ENCODE results near the gene CD24.
"Not testable (repeated sequence)": the region's sequence is repeated elsewhere in the genome, so short reads cannot be mapped to it uniquely, and the experiment has no call there.

CD24 gene

DNA sequence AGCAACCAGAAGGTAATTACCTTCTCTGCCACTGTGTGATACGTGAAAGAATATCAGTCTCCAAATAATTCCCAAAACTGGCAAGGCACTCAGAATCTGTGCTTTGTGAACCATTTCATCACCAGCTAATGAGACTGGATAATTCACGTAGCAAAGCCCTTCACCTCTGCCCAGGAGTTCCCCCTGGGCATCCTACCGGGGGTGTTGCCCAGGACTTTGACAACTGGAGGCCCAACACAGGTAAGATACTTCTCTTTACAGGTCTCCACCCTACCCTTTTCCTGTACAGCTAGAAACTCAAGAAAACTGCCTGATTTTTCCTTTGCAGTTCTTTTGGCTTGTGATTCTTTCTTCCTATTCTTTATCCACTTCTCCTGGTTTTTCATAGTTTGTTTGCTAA, 2.7 kb upstream of the CD24 start:
- Mint-ChIP-seq H3K36me3 (ENCODE audit: insufficient read depth) (peaks cover 4% of the 10 kb centered on the region), H3K4me3 (no peak overlapping the region), H3K4me1 (ENCODE audit: low read depth in 2 of 2) (peaks cover 15 to 16% of the 10 kb centered on the region in 2 donors), H3K27me3 (peaks cover 59 to 82% of the 10 kb centered on the region in 2 donors), H3K27ac (no peak overlapping the region), H3K9me3 (no peaks in the 10 kb centered on the region)
- ATAC-seq (replicated peaks) (no peak), DNase-seq (no peak)

DNA sequence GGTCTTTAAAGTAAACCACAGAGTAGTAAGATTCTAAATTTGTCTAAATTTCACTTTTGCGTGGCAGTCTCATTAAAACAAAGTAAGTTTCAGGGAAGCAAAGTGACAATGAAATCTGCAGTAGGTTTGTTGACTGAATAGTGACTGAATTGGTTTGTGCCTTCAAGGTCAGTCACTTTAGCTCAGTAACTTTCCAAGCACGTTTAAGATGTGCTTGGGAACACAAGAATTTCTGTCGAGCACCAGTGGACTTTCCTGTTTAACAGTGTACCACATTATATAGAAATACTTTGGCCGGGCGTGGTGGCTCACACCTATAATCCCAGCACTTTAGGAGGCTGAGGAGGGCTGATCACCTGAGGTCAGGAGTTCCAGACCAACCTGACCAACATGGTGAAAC, 1.7 kb upstream of the CD24 start:
- Mint-ChIP-seq H3K9me3 (no peaks in the 10 kb centered on the region), H3K4me3 (no peak overlapping the region), H3K27me3 (peaks cover 67 to 84% of the 10 kb centered on the region in 2 donors), H3K27ac (no peak overlapping the region), H3K4me1 (ENCODE audit: low read depth in 2 of 2) (peaks cover 15 to 16% of the 10 kb centered on the region in 2 donors), H3K36me3 (ENCODE audit: insufficient read depth) (peaks cover 4% of the 10 kb centered on the region)
- DNase-seq (no peak), ATAC-seq (replicated peaks) (no peak)

DNA sequence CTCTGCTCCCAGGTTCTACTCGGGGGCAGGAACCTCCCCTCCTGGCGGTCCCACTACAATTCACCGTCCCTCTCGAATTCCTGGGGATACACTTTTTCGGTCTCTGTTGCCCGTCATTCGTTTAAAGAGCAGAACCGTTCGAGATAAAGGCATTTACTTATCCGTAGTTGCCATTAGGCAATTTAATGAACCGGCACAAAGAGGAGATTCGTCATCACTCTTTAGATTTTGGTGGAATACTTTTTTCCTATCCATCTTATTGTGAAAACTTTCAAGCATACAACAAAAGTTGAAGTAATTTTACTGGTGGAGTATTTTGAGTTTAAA, 1.2 kb upstream of the CD24 start:
- peak overlapping the region; percentile 52 to 77 for H3K4me3 Mint-ChIP-seq
- peaks cover 61 to 79% of the 10 kb centered on the region in 2 donors for H3K27me3 Mint-ChIP-seq
- no peaks in the 10 kb centered on the region for H3K9me3 Mint-ChIP-seq
- peaks cover 15 to 16% of the 10 kb centered on the region in 2 donors for H3K4me1 Mint-ChIP-seq (ENCODE audit: low read depth in 2 of 2)
- H3K36me3 Mint-ChIP-seq (ENCODE audit: insufficient read depth), result peaks cover 4% of the 10 kb centered on the region
- no peak overlapping the region for H3K27ac Mint-ChIP-seq
- DNase-seq (no peak), ATAC-seq (replicated peaks) (no peak)

DNA sequence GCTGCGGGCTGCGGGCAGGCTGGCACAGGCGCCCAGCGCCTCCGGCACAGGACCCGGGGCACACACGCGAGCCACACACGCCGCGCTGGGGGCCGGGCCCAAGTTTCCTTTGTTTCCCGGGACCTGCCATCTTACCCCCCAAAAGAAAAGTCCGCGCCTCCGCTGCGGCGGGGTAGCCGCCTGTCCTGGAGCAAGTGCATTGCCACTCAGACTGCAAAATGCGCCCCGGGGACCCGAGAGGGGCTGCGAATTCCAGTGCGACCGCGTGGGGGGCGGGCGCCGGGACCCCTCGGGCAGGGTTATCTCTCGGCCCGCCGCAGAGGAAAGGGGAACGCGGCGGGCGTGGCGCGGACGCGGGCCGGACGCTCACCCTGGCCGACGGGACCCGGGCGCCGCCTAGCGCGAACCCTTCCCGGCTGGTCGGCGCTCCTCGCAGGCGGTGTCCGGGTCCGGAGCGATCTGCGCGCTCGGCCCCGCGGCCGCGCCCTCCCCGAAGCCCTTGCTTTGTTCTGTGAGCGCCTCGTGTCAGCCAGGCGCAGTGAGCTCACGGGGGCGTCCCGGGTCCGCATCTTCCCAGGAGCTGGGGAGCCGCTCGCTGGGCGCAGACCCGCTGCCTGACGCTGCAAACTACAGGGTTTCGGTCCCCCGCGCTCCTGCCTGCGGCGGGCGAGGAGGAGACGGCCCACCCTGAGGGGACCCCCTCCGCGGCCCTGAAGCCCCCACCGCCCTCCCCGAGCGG, 639 bp upstream of the CD24 start:
- ATAC-seq (replicated peaks), result peak; percentile 32
- peaks cover 59 to 73% of the 10 kb centered on the region in 2 donors for H3K27me3 Mint-ChIP-seq
- H3K4me3 Mint-ChIP-seq, result peak overlapping the region; percentile 52 to 77
- peaks cover 4% of the 10 kb centered on the region for H3K36me3 Mint-ChIP-seq (ENCODE audit: insufficient read depth)
- H3K9me3 Mint-ChIP-seq, result no peaks in the 10 kb centered on the region
- peaks cover 15 to 16% of the 10 kb centered on the region in 2 donors for H3K4me1 Mint-ChIP-seq (ENCODE audit: low read depth in 2 of 2)
- DNase-seq, result no peak
- no peak overlapping the region for H3K27ac Mint-ChIP-seq

DNA sequence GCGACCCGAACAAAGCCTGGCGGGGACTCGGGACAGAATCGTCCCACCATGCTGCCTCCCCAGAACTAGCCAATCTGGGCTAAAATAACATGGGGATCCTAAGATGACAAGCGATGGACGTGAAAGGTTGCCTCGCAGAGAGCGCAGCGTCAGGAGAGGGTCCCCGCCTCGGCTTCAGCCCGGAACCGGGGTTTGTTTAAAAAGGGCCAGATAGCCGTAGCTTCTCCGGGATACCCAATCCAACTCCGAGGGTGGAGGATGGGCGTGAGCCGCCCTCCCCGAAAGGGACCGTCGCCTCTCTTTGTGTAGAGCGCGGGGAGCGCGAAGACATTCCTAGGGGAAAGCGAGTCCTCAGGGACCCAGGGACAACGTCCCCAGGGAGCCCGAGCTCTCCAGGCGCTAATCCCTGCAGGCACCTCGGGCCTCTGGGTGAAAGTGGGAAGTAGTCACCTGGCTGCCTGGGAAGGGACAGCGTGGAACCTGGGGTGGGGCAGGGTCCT, 643 bp downstream of the CD24 start:
- peaks cover 10 to 13% of the 10 kb centered on the region in 2 donors for H3K4me1 Mint-ChIP-seq (ENCODE audit: low read depth in 2 of 2)
- H3K4me3 Mint-ChIP-seq, result peak overlapping the region; percentile 64 to 77
- H3K27me3 Mint-ChIP-seq, result peaks cover 57 to 68% of the 10 kb centered on the region in 2 donors
- DNase-seq (no peak), ATAC-seq (replicated peaks) (no peak)
- no peaks in the 10 kb centered on the region for H3K9me3 Mint-ChIP-seq
- no peak overlapping the region for H3K27ac Mint-ChIP-seq
- H3K36me3 Mint-ChIP-seq (ENCODE audit: insufficient read depth), result peaks cover 4% of the 10 kb centered on the region

DNA sequence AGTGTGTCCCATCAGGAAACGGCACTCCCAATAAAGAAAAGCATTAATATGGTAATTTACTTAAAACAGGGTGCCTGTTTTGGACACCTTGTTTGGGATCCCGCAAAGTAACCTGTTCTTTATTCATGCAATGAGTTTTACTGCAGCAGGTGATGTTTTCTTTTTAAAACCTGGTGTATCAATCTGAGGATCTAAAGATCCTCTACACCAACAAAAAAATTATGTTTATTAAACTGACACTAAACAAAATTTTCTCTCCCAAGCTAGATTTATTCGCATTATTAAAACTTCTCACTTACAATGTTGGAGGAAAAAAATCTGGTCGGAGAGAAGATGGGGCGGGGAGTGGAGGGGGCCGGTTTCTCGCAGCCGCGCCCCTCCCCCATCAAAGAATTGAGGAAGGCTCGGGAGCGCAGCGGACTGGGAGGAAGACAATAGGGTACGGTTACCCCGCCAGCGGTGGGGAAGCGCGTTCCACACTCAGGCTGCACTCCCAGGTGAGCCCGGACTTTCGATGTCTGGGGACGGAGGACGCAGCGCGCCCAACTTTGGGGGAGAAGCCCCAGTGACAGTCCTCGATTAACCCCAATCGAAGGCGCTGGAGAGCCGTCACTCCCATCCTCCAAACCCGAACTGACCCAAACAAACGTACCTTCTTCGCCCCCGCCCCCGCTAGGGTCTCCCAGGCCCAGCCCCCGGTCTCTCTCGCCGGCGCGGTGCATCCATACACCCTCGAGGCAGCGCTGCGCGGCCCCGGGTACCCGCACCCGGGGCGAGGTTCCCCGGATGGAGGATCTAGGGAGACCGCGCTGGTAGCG, 1.3 kb downstream of the CD24 start:
- Mint-ChIP-seq H3K4me1 (ENCODE audit: low read depth in 2 of 2) (peaks cover 10 to 13% of the 10 kb centered on the region in 2 donors), H3K27me3 (peaks cover 63 to 69% of the 10 kb centered on the region in 2 donors), H3K36me3 (ENCODE audit: insufficient read depth) (peaks cover 4% of the 10 kb centered on the region), H3K9me3 (no peaks in the 10 kb centered on the region), H3K27ac (no peak overlapping the region), H3K4me3 (peak overlapping the region; percentile 64 to 77)
- DNase-seq, result no peak
- ATAC-seq (replicated peaks), result no peak

DNA sequence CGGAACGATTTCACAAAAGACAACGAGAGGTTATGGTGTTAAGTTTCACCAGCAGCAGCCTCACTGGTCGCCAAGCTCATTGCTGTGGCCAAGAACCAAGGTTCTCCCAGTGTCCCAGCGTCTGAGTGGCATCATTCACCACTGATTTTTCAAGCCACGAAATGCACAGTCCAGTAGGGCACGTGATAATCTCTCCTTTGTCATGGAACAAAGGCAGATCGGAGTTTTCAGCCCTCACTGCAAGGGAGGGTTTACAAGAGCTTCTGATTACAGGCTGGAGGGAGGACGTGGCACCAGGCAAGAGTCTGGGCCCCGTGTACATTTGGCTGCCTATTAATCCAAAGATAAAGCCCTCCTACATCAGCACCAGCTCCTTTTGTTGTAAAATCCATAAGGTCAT, 2.0 kb downstream of the CD24 start:
- peaks cover 63 to 69% of the 10 kb centered on the region in 2 donors for H3K27me3 Mint-ChIP-seq
- no peaks in the 10 kb centered on the region for H3K9me3 Mint-ChIP-seq
- H3K4me1 Mint-ChIP-seq (ENCODE audit: low read depth in 2 of 2), result peaks cover 10 to 13% of the 10 kb centered on the region in 2 donors
- H3K27ac Mint-ChIP-seq, result no peak overlapping the region
- ATAC-seq (replicated peaks), result no peak
- DNase-seq, result no peak
- peaks cover 2% of the 10 kb centered on the region for H3K36me3 Mint-ChIP-seq (ENCODE audit: insufficient read depth)
- H3K4me3 Mint-ChIP-seq, result peak overlapping the region in 1 of 2 donors; percentile 17

DNA sequence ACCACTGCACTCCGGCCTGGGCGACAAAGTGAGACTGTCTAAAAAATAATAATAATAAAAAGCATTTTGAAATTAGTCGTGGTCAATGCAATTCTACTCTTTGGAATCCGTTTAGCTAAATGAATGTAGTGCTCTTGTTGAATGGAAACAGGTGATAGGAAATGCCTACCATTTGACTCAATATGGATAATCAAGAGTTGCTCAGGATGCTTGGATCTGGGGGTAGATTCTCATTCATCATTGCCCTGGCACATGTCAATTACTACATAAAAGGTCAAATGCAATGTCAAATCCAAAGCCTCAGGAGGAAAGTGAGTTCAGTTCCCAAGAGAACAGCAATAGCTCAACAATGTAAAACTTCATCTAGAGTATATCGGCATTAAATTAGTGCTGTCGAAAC, 3.8 kb downstream of the CD24 start:
- H3K27ac Mint-ChIP-seq; ATAC-seq (replicated peaks); H3K9me3 Mint-ChIP-seq; H3K36me3 Mint-ChIP-seq (ENCODE audit: insufficient read depth); H3K4me3 Mint-ChIP-seq; DNase-seq: not testable (repeated sequence)
- Mint-ChIP-seq H3K4me1 (ENCODE audit: low read depth in 2 of 2) (peaks cover 10 to 13% of the 10 kb centered on the region in 2 donors), H3K27me3 (peaks cover 59 to 68% of the 10 kb centered on the region in 2 donors)

DNA sequence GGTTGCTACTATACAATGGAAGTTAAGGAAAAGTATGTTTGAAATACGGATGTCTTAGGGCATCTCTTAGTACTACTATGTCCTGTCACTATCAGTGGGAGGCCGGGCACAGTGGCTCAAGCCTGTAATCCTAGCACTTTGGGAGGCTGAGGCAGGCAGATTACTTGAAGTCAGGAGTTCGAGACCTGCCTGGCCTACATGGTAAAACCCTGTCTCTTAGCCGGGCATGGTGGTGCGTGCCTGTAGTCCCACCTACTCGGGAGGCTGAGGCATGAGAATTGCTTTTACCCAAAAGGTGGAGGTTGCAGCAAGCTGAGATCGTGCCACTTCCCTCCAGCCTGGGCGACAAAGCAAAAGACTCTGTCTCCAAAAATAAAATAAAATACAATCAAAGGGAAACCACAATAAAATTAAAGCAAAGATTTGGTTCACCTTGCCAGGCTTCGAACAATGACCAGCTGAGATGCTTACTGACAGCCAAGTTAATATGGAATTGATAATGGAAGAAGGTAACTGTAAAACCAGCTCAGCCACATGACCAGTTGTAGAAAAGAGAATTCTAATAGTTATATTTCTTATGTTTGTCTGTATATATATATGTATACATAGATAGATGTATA, 6.5 kb downstream of the CD24 start:
- H3K9me3 Mint-ChIP-seq, result no peaks in the 10 kb centered on the region
- ATAC-seq (replicated peaks) (no peak), DNase-seq (no peak)
- peaks cover 54 to 62% of the 10 kb centered on the region in 2 donors for H3K27me3 Mint-ChIP-seq
- peaks cover 0 to under 1% of the 10 kb centered on the region in 2 donors for H3K4me1 Mint-ChIP-seq (ENCODE audit: low read depth in 2 of 2)
- H3K36me3 Mint-ChIP-seq (ENCODE audit: insufficient read depth), result no peaks in the 10 kb centered on the region
- no peak overlapping the region for H3K27ac Mint-ChIP-seq
- H3K4me3 Mint-ChIP-seq, result no peak overlapping the region

DNA sequence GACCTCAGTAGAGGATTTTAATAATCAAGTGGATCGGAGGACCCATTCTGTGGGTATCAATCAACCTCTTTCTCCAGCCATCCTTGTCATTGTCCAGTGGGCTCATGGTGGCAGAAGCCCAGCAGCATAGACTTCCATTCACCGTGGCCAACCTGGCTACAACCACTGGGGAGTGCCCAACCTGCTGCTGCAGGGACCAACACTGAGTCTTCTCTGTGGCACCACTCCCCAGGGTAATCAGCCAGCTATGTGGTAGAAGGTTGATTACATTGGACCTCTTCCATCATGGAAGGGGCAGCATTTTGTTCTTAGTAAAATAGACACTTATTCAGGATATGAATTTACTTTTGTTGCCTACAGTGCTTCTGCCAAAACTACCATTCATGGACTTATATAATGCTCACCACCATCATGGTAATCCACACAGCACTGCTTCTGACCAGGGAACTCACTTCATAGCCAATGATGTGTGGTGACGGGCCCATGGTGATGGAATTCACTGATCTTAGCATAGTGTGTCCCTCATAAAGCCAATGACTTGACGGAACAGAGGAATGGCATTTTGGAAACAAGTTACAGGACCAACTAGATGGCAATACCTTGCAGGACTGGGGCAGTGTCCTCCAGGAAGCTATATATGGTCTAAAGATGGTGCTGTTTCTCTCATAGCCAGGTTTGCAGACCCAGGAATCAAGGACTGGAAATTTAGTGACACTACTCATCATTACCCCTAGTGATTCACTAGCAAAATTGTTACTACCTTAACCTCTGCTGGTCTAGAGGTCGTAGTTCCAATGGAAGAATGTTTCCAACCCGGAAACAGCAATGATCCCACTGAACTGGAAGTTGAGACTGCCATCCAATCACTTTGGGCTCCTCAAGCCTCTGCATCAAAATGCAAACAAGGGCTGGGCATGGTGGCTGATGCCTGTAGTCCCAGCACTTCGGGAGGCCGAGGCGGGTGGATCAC, 7.6 kb downstream of the CD24 start:
- no peaks in the 10 kb centered on the region for H3K4me1 Mint-ChIP-seq (ENCODE audit: low read depth in 2 of 2)
- H3K27ac Mint-ChIP-seq, result no peak overlapping the region
- no peak for DNase-seq
- H3K27me3 Mint-ChIP-seq, result peaks cover 43 to 51% of the 10 kb centered on the region in 2 donors
- H3K9me3 Mint-ChIP-seq, result no peaks in the 10 kb centered on the region
- H3K36me3 Mint-ChIP-seq (ENCODE audit: insufficient read depth), result no peaks in the 10 kb centered on the region
- no peak overlapping the region for H3K4me3 Mint-ChIP-seq
- ATAC-seq (replicated peaks), result no peak

DNA sequence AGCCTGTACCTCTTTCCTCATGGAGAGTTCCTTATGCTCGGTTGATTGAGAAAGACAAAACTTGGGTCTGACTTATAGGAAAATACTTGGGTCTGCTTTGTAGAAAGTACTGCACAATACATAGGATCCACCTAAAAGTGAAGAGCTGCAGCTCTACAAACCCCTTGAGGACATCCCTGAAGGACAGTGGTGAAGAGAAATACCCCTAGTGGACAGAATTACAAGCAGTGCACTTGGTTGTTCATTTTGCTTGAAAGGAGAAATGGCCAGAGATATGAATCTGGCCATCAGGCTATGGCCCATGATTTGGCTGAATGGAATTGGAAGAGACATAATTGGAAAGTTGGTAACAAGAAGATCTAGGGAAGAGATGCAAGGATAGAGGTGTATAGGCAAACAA, 8.3 kb downstream of the CD24 start:
- Mint-ChIP-seq H3K4me3 (no peak overlapping the region), H3K27ac (no peak overlapping the region), H3K9me3 (no peaks in the 10 kb centered on the region), H3K36me3 (ENCODE audit: insufficient read depth) (no peaks in the 10 kb centered on the region), H3K4me1 (ENCODE audit: low read depth in 2 of 2) (no peaks in the 10 kb centered on the region), H3K27me3 (peaks cover 38 to 52% of the 10 kb centered on the region in 2 donors)
- ATAC-seq (replicated peaks) (no peak), DNase-seq (no peak)

DNA sequence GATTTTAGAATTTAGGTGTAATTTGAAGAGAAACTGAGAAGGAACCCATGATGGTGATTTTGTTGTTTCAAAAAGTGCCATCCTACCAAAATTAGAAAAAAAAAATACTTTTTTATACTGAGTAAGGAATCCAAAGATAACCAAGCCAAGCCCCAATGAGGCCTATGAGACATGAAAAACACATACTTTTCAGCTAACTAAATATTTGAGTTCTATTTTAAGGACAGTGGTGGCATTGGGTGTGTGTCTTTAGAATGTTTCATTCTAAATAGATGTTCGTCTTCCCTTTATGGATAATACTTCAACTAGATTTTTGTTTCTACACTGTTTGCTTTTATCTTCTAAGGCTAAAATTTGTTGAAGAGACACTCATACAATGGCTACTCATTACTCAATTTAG, 9.6 kb downstream of the CD24 start:
- Mint-ChIP-seq H3K27ac (no peak overlapping the region), H3K27me3 (peaks cover 36 to 57% of the 10 kb centered on the region in 2 donors), H3K4me1 (ENCODE audit: low read depth in 2 of 2) (no peaks in the 10 kb centered on the region), H3K4me3 (no peak overlapping the region), H3K36me3 (ENCODE audit: insufficient read depth) (no peaks in the 10 kb centered on the region), H3K9me3 (no peaks in the 10 kb centered on the region)
- DNase-seq (no peak), ATAC-seq (replicated peaks) (no peak)

DNA sequence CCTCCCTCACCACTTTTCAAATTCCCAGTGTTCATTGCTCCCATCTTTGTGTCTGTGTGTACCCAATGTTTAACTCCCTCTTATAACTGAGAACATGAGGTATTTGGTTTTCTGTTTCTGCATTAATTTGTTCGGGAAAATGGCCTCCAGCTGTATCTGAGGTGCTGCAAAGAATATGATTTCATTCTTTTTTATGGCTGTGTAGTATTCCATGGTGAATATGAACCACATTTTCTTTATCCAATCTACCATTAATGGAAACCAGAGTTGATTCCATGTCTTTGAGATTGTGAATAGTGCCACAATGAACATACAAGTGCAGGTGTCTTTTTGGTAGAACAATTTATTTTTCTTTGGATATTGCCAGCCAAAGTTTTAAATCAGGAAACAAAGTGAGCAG, 10.4 kb downstream of the CD24 start:
- H3K4me3 Mint-ChIP-seq, result no peak overlapping the region
- no peak overlapping the region for H3K27ac Mint-ChIP-seq
- no peaks in the 10 kb centered on the region for H3K9me3 Mint-ChIP-seq
- no peak for DNase-seq
- ATAC-seq (replicated peaks), result no peak
- peaks cover 30 to 51% of the 10 kb centered on the region in 2 donors for H3K27me3 Mint-ChIP-seq
- no peaks in the 10 kb centered on the region for H3K4me1 Mint-ChIP-seq (ENCODE audit: low read depth in 2 of 2)
- H3K36me3 Mint-ChIP-seq (ENCODE audit: insufficient read depth), result no peaks in the 10 kb centered on the region
